Measurements from ENCODE around the gene NEK9. TPM values are rescaled to one million over a fixed set of nuclear protein-coding genes. Genes with fewer than 3 reads are reported as not detected.
"Not testable (repeated sequence)": the region's sequence is repeated elsewhere in the genome, so short reads cannot be mapped to it uniquely, and the experiment has no call there.

Gene NEK9
- polyA plus RNA-seq, 2 donors = 18.6 to 27.8 TPM

DNA sequence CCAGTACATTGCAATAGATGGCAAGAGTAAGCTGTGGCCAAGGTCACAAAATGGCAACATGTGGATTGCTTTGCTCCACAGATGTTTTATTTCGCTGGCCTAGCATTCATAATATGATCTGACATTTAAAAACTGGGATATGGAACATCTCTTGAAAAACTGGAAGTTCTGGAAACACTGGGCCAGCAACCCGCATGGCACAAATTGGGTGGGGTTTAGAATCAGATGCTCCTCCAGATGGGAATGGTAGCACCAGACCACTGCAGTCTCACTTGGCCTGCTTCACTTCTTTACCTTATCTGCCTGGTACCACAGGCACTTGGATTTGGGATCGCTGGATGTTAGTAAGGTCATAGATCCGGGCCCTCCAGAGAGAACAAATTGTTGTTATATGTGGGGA, 47.3 kb downstream of the NEK9 start:
- Histone ChIP-seq H3K9me3 (ENCODE audit: control insufficient read depth in 2 of 2, insufficient read depth in 1 of 2, low read depth in 1 of 2, low read length in 1 of 2) (no peaks in the 10 kb centered on the region), H3K27me3 (ENCODE audit: control insufficient read depth in 1 of 2, insufficient read depth in 2 of 2, low read length in 2 of 2) (no peaks in the 10 kb centered on the region), H3K36me3 (ENCODE audit: control insufficient read depth in 2 of 2, insufficient read depth in 2 of 2, low read length in 1 of 2) (peaks cover 3 to 7% of the 10 kb centered on the region in 2 donors), H3K4me3 (ENCODE audit: low read depth in 1 of 2, low read length in 2 of 2) (no peak overlapping the region), H3K27ac (ENCODE audit: low read depth in 2 of 2, low read length in 1 of 2) (peak overlapping the region in 1 of 2 donors; percentile 1), H3K4me1 (ENCODE audit: control insufficient read depth in 2 of 2, insufficient read depth in 2 of 2, low read length in 1 of 2) (no peaks in the 10 kb centered on the region)
- WGBS, 2 donors = 34 to 62% methylated on average over 4 of the region's 4 CpGs

DNA sequence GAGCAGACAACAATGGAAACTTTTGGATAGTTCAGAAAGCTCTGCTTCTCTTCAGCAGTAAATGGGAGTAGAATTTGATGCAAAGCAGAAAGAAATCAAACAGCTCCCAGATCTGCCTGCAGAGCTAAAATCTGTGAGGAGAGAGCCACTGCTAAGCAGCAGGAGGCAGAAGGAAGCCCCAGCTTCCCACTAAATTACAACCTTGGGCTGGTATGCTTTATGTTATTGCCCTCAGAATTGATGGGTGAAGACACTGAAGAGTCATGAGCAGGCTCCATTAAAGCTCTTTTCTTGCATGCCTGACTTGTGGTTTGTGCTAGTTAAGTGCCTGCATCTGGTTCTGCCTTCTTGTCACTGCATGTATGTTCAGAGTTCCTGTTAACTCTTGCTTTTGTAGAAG, 49.1 kb downstream of the NEK9 start:
- Histone ChIP-seq H3K4me3 (ENCODE audit: low read depth in 1 of 2, low read length in 2 of 2) (no peak overlapping the region), H3K36me3 (ENCODE audit: control insufficient read depth in 2 of 2, insufficient read depth in 2 of 2, low read length in 1 of 2) (no peaks in the 10 kb centered on the region), H3K4me1 (ENCODE audit: control insufficient read depth in 2 of 2, insufficient read depth in 2 of 2, low read length in 1 of 2) (no peaks in the 10 kb centered on the region), H3K27me3 (ENCODE audit: control insufficient read depth in 1 of 2, insufficient read depth in 2 of 2, low read length in 2 of 2) (no peaks in the 10 kb centered on the region), H3K9me3 (ENCODE audit: control insufficient read depth in 2 of 2, insufficient read depth in 1 of 2, low read depth in 1 of 2, low read length in 1 of 2) (no peaks in the 10 kb centered on the region), H3K27ac (ENCODE audit: low read depth in 2 of 2, low read length in 1 of 2) (no peak overlapping the region)

DNA sequence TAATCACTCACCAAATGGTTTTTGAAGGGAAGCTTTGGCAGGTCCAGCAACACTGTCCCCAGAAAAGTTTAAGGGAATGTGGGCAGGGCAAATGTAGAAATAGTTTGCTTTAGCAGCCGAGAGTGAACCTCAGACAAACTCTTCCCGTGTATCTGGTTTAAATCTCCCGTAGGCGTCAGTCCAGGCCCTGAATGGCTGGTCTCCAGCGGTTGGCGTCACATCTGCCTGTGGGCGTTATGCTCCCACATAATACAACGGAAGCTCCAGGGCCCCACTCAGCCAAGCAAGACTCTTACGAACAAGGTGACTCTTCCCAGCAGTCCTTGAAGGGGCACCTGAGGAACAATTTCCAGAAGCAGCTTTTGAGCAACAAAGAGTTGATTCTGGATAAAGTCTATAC, 56.5 kb downstream of the NEK9 start:
- Histone ChIP-seq H3K4me1 (ENCODE audit: control insufficient read depth in 2 of 2, insufficient read depth in 2 of 2, low read length in 1 of 2) (peaks cover 0 to 12% of the 10 kb centered on the region in 2 donors), H3K36me3 (ENCODE audit: control insufficient read depth in 2 of 2, insufficient read depth in 2 of 2, low read length in 1 of 2) (no peaks in the 10 kb centered on the region), H3K27ac (ENCODE audit: low read depth in 2 of 2, low read length in 1 of 2) (peak overlapping the region; percentile 86 to 93), H3K27me3 (ENCODE audit: control insufficient read depth in 1 of 2, insufficient read depth in 2 of 2, low read length in 2 of 2) (no peaks in the 10 kb centered on the region), H3K9me3 (ENCODE audit: control insufficient read depth in 2 of 2, insufficient read depth in 1 of 2, low read depth in 1 of 2, low read length in 1 of 2) (no peaks in the 10 kb centered on the region), H3K4me3 (ENCODE audit: low read depth in 1 of 2, low read length in 2 of 2) (no peak overlapping the region)
- 34 to 37% methylated on average over 9 of the region's 9 CpGs for WGBS, 2 donors

DNA sequence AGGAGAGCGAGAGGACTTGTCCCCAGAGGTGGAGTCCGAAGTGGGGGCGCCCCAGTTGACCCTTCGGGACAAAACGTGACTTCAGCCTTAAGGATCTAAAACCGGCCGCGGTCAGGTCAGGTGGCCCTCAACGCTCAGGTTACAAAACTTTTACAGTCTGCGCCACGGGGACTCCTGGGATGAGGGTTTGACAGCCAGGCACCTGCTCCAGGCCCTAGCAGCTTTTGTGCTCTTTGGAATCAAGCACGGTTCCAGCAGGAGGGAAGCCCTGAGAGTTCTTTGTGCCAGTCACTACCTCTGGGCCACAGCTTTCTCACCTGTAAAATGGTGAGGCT, 57.1 kb downstream of the NEK9 start:
- H3K27me3 ChIP-seq (ENCODE audit: control insufficient read depth in 1 of 2, insufficient read depth in 2 of 2, low read length in 2 of 2) = no peaks in the 10 kb centered on the region
- peaks cover 0 to 12% of the 10 kb centered on the region in 2 donors for H3K4me1 ChIP-seq (ENCODE audit: control insufficient read depth in 2 of 2, insufficient read depth in 2 of 2, low read length in 1 of 2)
- peak overlapping the region; percentile 16 to 51 for H3K4me3 ChIP-seq (ENCODE audit: low read depth in 1 of 2, low read length in 2 of 2)
- peak overlapping the region; percentile 86 to 93 for H3K27ac ChIP-seq (ENCODE audit: low read depth in 2 of 2, low read length in 1 of 2)
- no peaks in the 10 kb centered on the region for H3K9me3 ChIP-seq (ENCODE audit: control insufficient read depth in 2 of 2, insufficient read depth in 1 of 2, low read depth in 1 of 2, low read length in 1 of 2)
- no peaks in the 10 kb centered on the region for H3K36me3 ChIP-seq (ENCODE audit: control insufficient read depth in 2 of 2, insufficient read depth in 2 of 2, low read length in 1 of 2)
- WGBS, 2 donors = 21 to 22% methylated on average over 12 of the region's 12 CpGs

DNA sequence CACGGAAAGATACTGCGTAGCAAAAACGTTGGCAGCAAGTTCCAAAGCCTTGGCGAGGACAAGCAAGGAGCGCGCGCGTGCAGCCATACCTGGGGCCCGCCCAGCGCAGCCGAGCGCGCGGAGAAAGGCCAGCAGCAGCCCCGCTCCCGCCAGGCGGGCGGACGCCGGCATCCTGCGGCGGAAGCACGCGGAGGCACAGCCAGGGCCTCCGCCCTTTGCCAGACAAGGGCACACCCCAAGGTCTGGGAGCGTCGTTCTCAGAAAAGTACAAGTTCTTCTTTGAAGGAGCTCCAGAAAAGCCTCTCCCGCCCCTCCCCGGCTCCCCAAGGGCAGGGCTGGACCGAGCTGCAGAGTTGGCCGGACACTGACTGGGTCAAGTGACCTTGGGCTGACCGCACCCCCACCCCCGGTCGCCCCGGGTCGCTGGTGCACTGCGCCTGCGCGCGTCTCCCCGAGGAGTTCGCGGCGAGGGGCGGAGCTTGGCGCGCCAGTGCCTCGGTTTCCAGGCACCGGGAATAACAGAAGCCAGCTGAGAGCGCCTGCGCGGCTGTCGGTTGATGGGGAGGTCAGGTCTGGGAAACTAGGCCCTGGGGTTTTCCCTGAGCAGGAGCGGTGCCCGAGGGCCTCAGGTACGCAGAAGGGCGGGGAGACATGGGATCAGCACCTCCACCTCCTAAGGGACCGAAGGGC, 57.6 kb downstream of the NEK9 start, which contains the start of gene ZC2HC1C:
Gene ZC2HC1C (plus strand): TSS at position 521 of the 690 bp plus-strand sequence. CDS start 933 bp downstream, outside the sequence.
- 1% methylated on average over 57 to 58 of the region's 58 CpGs for WGBS, 2 donors
- H3K36me3 ChIP-seq (ENCODE audit: control insufficient read depth in 2 of 2, insufficient read depth in 2 of 2, low read length in 1 of 2) = no peaks in the 10 kb centered on the region
- H3K4me1 ChIP-seq (ENCODE audit: control insufficient read depth in 2 of 2, insufficient read depth in 2 of 2, low read length in 1 of 2) = peaks cover 0 to 12% of the 10 kb centered on the region in 2 donors
- H3K4me3 ChIP-seq (ENCODE audit: low read depth in 1 of 2, low read length in 2 of 2) = peak within 1 kb of the TSS; percentile 47 to 51
- H3K27me3 ChIP-seq (ENCODE audit: control insufficient read depth in 1 of 2, insufficient read depth in 2 of 2, low read length in 2 of 2) = no peaks in the 10 kb centered on the region
- peak within 1 kb of the TSS; percentile 86 to 93 for H3K27ac ChIP-seq (ENCODE audit: low read depth in 2 of 2, low read length in 1 of 2)
- no peaks in the 10 kb centered on the region for H3K9me3 ChIP-seq (ENCODE audit: control insufficient read depth in 2 of 2, insufficient read depth in 1 of 2, low read depth in 1 of 2, low read length in 1 of 2)

DNA sequence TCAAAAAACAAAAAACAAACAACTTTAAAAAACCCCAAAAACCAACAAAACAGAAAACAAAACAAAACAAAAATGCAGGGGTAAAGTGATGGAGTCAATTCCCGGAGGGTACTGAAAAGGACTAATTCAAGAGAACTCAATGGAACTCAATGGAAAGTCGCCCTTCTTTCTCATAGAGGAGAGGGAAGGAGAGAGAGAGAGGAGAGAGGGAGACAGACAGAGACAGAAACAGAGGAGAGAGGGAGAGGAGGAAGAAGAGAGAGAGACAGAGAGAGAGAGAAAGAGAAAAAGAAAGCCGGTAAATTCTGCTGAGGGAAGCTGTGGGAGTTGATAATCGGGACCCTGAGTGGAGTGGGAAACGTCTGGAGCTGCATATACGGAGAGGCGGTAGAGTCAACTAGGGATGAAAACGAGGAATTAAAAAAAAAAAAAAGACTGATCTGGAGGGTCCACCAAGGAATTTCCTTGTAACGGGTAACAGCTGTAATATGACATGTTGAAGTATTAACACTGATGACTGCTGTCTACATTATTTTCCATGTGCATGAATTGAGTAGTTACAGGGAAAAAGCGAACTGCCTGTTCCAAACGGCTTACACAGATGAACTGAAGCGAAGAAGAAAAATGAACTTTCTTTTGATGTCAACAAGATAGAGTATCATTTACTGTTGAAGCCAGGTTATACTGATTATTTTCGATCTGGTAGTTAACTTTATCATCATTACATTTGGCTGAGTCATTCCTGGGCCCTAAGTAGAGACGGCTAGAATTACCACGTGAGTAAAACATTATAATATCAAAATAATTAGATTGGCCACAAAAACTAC, 58.3 kb downstream of the NEK9 start:
- Histone ChIP-seq H3K4me3 (ENCODE audit: low read depth in 1 of 2, low read length in 2 of 2) (peak overlapping the region; percentile 47 to 51), H3K9me3 (ENCODE audit: control insufficient read depth in 2 of 2, insufficient read depth in 1 of 2, low read depth in 1 of 2, low read length in 1 of 2) (no peaks in the 10 kb centered on the region), H3K4me1 (ENCODE audit: control insufficient read depth in 2 of 2, insufficient read depth in 2 of 2, low read length in 1 of 2) (peaks cover 0 to 12% of the 10 kb centered on the region in 2 donors), H3K27ac (ENCODE audit: low read depth in 2 of 2, low read length in 1 of 2) (peak overlapping the region; percentile 86 to 93), H3K36me3 (ENCODE audit: control insufficient read depth in 2 of 2, insufficient read depth in 2 of 2, low read length in 1 of 2) (no peaks in the 10 kb centered on the region), H3K27me3 (ENCODE audit: control insufficient read depth in 1 of 2, insufficient read depth in 2 of 2, low read length in 2 of 2) (no peaks in the 10 kb centered on the region)
- 12 to 17% methylated on average over 15 of the region's 15 CpGs for WGBS, 2 donors

DNA sequence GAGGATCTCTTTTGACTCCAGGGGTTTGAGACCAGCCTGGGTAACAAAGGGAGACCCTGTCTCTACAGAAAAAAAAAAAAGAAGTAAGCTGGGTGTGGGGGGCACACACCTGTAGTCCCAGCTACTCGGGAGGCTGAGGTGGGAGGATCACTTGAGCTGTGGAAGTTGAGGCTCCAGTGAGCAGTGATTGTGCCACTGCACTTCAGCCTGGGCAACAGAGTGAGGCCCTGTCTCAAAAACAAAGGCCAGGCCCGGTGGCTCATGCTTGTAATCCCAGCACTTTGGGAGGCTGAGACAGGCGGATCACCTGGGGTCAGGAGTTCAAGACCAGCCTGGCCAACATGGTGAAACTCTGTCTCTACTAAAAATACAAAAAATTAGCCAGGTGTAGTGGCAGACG, 59.1 kb downstream of the NEK9 start:
- Histone ChIP-seq H3K27ac (ENCODE audit: low read depth in 2 of 2, low read length in 1 of 2) (peak overlapping the region; percentile 54 to 93), H3K4me1 (ENCODE audit: control insufficient read depth in 2 of 2, insufficient read depth in 2 of 2, low read length in 1 of 2) (peaks cover 0 to 12% of the 10 kb centered on the region in 2 donors)
- WGBS, 2 donors = 77 to 79% methylated on average over 4 of the region's 4 CpGs
- not testable (repeated sequence) for H3K36me3 ChIP-seq (ENCODE audit: control insufficient read depth in 2 of 2, insufficient read depth in 2 of 2, low read length in 1 of 2); H3K27me3 ChIP-seq (ENCODE audit: control insufficient read depth in 1 of 2, insufficient read depth in 2 of 2, low read length in 2 of 2); H3K9me3 ChIP-seq (ENCODE audit: control insufficient read depth in 2 of 2, insufficient read depth in 1 of 2, low read depth in 1 of 2, low read length in 1 of 2); H3K4me3 ChIP-seq (ENCODE audit: low read depth in 1 of 2, low read length in 2 of 2)

DNA sequence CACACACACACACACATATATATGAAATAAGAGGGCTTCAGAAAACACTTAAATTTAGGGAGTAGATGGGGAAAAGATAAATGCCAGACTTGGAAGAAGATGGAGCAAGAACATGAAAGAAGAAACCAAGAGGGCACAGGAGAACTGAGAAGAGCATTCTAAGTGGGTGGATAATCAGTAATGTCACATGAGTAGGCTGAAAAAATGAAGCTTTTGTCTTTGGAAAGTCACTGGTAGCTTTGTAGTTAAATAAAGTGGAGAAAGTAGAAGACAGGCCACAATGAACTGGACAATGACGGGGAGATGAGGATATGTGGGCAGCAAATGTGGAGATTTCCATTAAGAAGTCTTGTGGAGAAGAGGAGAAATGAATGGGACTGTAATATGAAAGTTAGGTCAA, 59.6 kb downstream of the NEK9 start:
- no peak overlapping the region for H3K27ac ChIP-seq (ENCODE audit: low read depth in 2 of 2, low read length in 1 of 2)

DNA sequence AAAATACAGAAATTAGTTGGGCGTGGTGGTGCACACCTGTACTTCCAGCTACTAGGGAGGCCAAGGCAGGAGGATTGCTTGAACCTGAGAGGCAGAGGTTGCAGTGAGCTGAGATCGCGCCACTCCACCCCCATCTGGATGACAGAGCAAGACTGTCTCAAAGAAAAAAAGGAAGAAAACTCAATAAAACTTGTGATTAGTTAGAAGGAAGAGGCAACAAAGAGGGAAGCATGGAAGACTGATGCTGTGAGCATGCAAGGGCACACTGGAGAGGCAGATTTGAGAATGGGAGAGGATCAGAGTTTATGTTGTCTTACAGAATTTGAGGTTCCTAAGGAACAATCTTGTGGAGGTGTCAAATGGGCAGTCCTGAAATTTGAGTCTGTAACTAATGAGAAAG, 60.2 kb downstream of the NEK9 start:
- WGBS, 2 donors = 96 to 97% methylated on average over 3 of the region's 3 CpGs
- peaks cover 0 to 12% of the 10 kb centered on the region in 2 donors for H3K4me1 ChIP-seq (ENCODE audit: control insufficient read depth in 2 of 2, insufficient read depth in 2 of 2, low read length in 1 of 2)

More for the DNA sequence above, 59.6 kb downstream of the NEK9 start:
- Histone ChIP-seq H3K4me1 (ENCODE audit: control insufficient read depth in 2 of 2, insufficient read depth in 2 of 2, low read length in 1 of 2) (peaks cover 0 to 12% of the 10 kb centered on the region in 2 donors), H3K4me3 (ENCODE audit: low read depth in 1 of 2, low read length in 2 of 2) (no peak overlapping the region), H3K9me3 (ENCODE audit: control insufficient read depth in 2 of 2, insufficient read depth in 1 of 2, low read depth in 1 of 2, low read length in 1 of 2) (no peaks in the 10 kb centered on the region), H3K27me3 (ENCODE audit: control insufficient read depth in 1 of 2, insufficient read depth in 2 of 2, low read length in 2 of 2) (no peaks in the 10 kb centered on the region), H3K36me3 (ENCODE audit: control insufficient read depth in 2 of 2, insufficient read depth in 2 of 2, low read length in 1 of 2) (no peaks in the 10 kb centered on the region)
- 95 to 97% methylated on average over 1 of the region's 1 CpG for WGBS, 2 donors

More for the DNA sequence above, 60.2 kb downstream of the NEK9 start:
- H3K9me3 ChIP-seq (ENCODE audit: control insufficient read depth in 2 of 2, insufficient read depth in 1 of 2, low read depth in 1 of 2, low read length in 1 of 2) = no peaks in the 10 kb centered on the region
- H3K27ac ChIP-seq (ENCODE audit: low read depth in 2 of 2, low read length in 1 of 2) = no peak overlapping the region
- H3K27me3 ChIP-seq (ENCODE audit: control insufficient read depth in 1 of 2, insufficient read depth in 2 of 2, low read length in 2 of 2) = no peaks in the 10 kb centered on the region
- H3K36me3 ChIP-seq (ENCODE audit: control insufficient read depth in 2 of 2, insufficient read depth in 2 of 2, low read length in 1 of 2) = no peaks in the 10 kb centered on the region
- no peak overlapping the region for H3K4me3 ChIP-seq (ENCODE audit: low read depth in 1 of 2, low read length in 2 of 2)
